Nephron (organoid): ENCODE results near the gene SLC7A4.
A peak's percentile ranks its signal among the peaks of the same experiment; 100 is the strongest.
"Not testable (repeated sequence)": the region's sequence is repeated elsewhere in the genome, so short reads cannot be mapped to it uniquely, and the experiment has no call there.

Experiments
- H3K27ac Mint-ChIP-seq, 3 experiments: 2 replicates each; pipeline ENCODE4 v1.8.0; 2020; ENCODE audit warnings: mixed read lengths in 3 of 3, mild to moderate bottlenecking in 2 of 3, moderate library complexity in 1 of 3
- H3K27me3 Mint-ChIP-seq: 2 replicates; pipeline ENCODE4 v1.8.0; 2021; ENCODE audit warnings: low read depth, mild to moderate bottlenecking, moderate library complexity, mixed read lengths
- H3K36me3 Mint-ChIP-seq: 2 replicates; pipeline ENCODE4 v1.8.0; 2020; ENCODE audit warnings: low read depth, mixed read lengths
- H3K4me1 Mint-ChIP-seq: 2 replicates; pipeline ENCODE4 v1.8.0; 2020; ENCODE audit warnings: mixed read lengths
- H3K4me3 Mint-ChIP-seq, 3 experiments: 2 replicates each; pipeline ENCODE4 v1.8.0; 2020; ENCODE audit warnings: mild to moderate bottlenecking in 3 of 3, mixed read lengths in 3 of 3, moderate library complexity in 2 of 3
- H3K9me3 Mint-ChIP-seq: 2 replicates; pipeline ENCODE4 v1.8.0; 2020; ENCODE audit warnings: mixed read lengths
- CTCF ChIP-seq, 3 experiments: fragments of 200-600 bp; sonication (generic); IDR thresholded peaks; one replicate each; pipeline ENCODE4 v1.5.0; 2021; ENCODE audit warnings: antibody characterized with exemption in 3 of 3; ENCODE audit not compliant: unreplicated experiment in 3 of 3

SLC7A4 gene

GRCh38 chr22:21009638-21010425, 22.5 kb downstream of the SLC7A4 start:
- peak overlapping the region in 2 of 3 experiments; percentile 24 to 25 for H3K4me3 Mint-ChIP-seq
- no peaks in the 10 kb centered on the region for H3K9me3 Mint-ChIP-seq
- TF ChIP-seq CTCF (IDR thresholded peaks at IDR 0.05; ENCODE audit: unreplicated experiment in 3 of 3): no peak
- no peaks in the 10 kb centered on the region for H3K27me3 Mint-ChIP-seq
- peak overlapping the region in 2 of 3 experiments; percentile 23 to 34 for H3K27ac Mint-ChIP-seq
- peaks cover 6% of the 10 kb centered on the region for H3K36me3 Mint-ChIP-seq
- peaks cover 16% of the 10 kb centered on the region for H3K4me1 Mint-ChIP-seq

GRCh38 chr22:21009208-21009607, 23.2 kb downstream of the SLC7A4 start:
- H3K27me3 Mint-ChIP-seq: not testable (repeated sequence)

GRCh38 chr22:21003782-21004181, 28.6 kb downstream of the SLC7A4 start:
- TF ChIP-seq CTCF (IDR thresholded peaks at IDR 0.05; ENCODE audit: unreplicated experiment in 3 of 3): no peak
- Mint-ChIP-seq H3K9me3 (no peaks in the 10 kb centered on the region), H3K27ac (peak overlapping the region in 2 of 3 experiments; percentile 99), H3K27me3 (no peaks in the 10 kb centered on the region), H3K4me3 (peak overlapping the region; percentile 93 to 97 (median 95)), H3K36me3 (no peaks in the 10 kb centered on the region), H3K4me1 (peaks cover 27% of the 10 kb centered on the region)

More at GRCh38 chr22:21009208-21009607, 23.2 kb downstream of the SLC7A4 start:
- H3K9me3 Mint-ChIP-seq, H3K27ac Mint-ChIP-seq, H3K4me1 Mint-ChIP-seq, H3K36me3 Mint-ChIP-seq: not testable (repeated sequence)
- peak overlapping the region in 2 of 3 experiments; percentile 24 to 25 for H3K4me3 Mint-ChIP-seq

- Mint-ChIP-seq H3K36me3 (peaks cover 3% of the 10 kb centered on the region), H3K4me1 (peaks cover 27% of the 10 kb centered on the region), H3K27me3 (no peaks in the 10 kb centered on the region), H3K9me3 (no peaks in the 10 kb centered on the region), H3K4me3 (peak within 1 kb of the TSS; percentile 93 to 97 (median 95)), H3K27ac (peak within 1 kb of the TSS; percentile 99)
- no peak for TF ChIP-seq CTCF (IDR thresholded peaks at IDR 0.05; ENCODE audit: unreplicated experiment in 3 of 3)
Measured at GRCh38 chr22:21001601-21002325, 30.6 kb downstream of the SLC7A4 start, which contains the start of gene THAP7. Gene THAP7, minus strand, starts transcription at chr22:21002118. Its CDS starts 207 bp downstream, at chr22:21001911.

- peak overlapping the region; percentile 93 to 97 (median 95) for H3K4me3 Mint-ChIP-seq
- H3K9me3 Mint-ChIP-seq: no peaks in the 10 kb centered on the region
- H3K36me3 Mint-ChIP-seq: peaks cover 8% of the 10 kb centered on the region
- TF ChIP-seq CTCF (IDR thresholded peaks at IDR 0.05; ENCODE audit: unreplicated experiment in 3 of 3): no peak
- peak overlapping the region; percentile 99 for H3K27ac Mint-ChIP-seq
- H3K4me1 Mint-ChIP-seq: peaks cover 27% of the 10 kb centered on the region
- no peaks in the 10 kb centered on the region for H3K27me3 Mint-ChIP-seq
Measured at GRCh38 chr22:21000987-21001600, 31.3 kb downstream of the SLC7A4 start.
